OCI-M2 (cell line): Measurements from ENCODE around the gene STX1A.
"Not testable (repeated sequence)": the region's sequence is repeated elsewhere in the genome, so short reads cannot be mapped to it uniquely, and the experiment has no call there.

ENCODE experiments used
- DNase-seq: peaks from one replicate; lab custom pipeline; 2025; ENCODE audit not compliant: unreplicated experiment; lab: John Stamatoyannopoulos, UW

STX1A gene

GRCh38 chr7:73655309-73655708, 64.2 kb downstream of the STX1A start:
- not testable (repeated sequence) for DNase-seq

GRCh38 chr7:73652541-73652949, 66.9 kb downstream of the STX1A start:
- DNase-seq, result no peak

DNA sequence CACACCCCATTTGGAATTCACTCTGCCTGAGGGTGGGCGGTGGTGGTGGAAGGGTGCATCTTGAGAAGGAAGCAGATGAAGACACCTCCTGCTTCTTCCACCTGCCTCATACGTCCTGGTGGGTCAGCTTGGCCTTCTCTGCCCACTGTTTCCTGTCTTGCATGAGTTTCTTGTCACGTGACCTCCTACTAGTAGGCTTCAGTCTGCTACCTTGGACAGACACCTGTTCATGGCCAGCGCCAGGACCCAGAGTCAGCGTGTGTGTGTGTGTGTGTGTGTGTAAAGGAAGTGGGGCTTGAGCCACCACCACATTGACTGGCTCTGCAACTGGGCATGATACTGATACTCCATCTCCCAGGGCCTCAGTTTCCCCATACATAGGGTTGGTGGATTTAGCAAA, 68.9 kb downstream of the STX1A start:
- DNase-seq, result no peak

DNA sequence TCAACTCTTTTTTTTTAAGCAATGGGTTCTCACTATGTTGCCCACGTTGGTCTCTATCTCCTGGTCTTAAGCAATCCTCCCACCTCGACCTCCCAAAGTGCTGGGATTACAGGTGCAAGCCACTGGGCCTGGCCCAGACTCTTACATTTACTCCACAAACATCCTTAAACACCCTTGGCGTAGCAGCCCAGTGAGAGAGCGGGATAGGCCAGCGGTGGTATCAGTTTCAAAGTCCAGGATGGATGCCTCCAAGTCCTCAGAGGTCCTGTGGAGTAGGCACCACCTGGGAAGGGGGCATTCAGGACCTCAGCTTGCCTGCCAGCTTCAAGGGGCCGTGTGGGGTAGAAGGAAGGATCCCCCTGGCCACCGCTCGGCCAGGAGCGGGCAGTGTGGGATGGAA, 69.9 kb downstream of the STX1A start:
- DNase-seq, result no peak
